ENCODE results near the gene RPS6KA5.
"Not testable (repeated sequence)": the region's sequence is repeated elsewhere in the genome, so short reads cannot be mapped to it uniquely, and the experiment has no call there.

Gene RPS6KA5

GRCh38 chr14:91065266-91065665, 4.8 kb upstream of the RPS6KA5 start:
- DNase-seq: no peak

- DNase-seq: no peak
Measured at GRCh38 chr14:91063119-91063518, 2.7 kb upstream of the RPS6KA5 start.

- no peak for DNase-seq
Measured at GRCh38 chr14:91062600-91062999, 2.2 kb upstream of the RPS6KA5 start.

GRCh38 chr14:91061056-91061887, 831 bp upstream of the RPS6KA5 start:
- no peak for DNase-seq

- DNase-seq: peak; percentile 23
Measured at GRCh38 chr14:91059576-91060350, 678 bp downstream of the RPS6KA5 start.

- no peak for DNase-seq
Measured at GRCh38 chr14:91058042-91058581, 2.3 kb downstream of the RPS6KA5 start.

GRCh38 chr14:91056361-91056760, 4.1 kb downstream of the RPS6KA5 start:
- no peak for DNase-seq

GRCh38 chr14:91055016-91055415, 5.4 kb downstream of the RPS6KA5 start:
- no peak for DNase-seq

GRCh38 chr14:91048676-91049075, 11.8 kb downstream of the RPS6KA5 start:
- no peak for DNase-seq

GRCh38 chr14:91048265-91048664, 12.2 kb downstream of the RPS6KA5 start:
- DNase-seq: no peak

- DNase-seq: no peak
Measured at GRCh38 chr14:91047174-91047753, 13.2 kb downstream of the RPS6KA5 start.

- DNase-seq: no peak
Measured at GRCh38 chr14:91046488-91047072, 13.9 kb downstream of the RPS6KA5 start.

- no peak for DNase-seq
Measured at GRCh38 chr14:91041450-91041849, 19.0 kb downstream of the RPS6KA5 start.

GRCh38 chr14:91040545-91040944, 19.9 kb downstream of the RPS6KA5 start:
- no peak for DNase-seq

GRCh38 chr14:91038439-91038838, 22.0 kb downstream of the RPS6KA5 start:
- no peak for DNase-seq

GRCh38 chr14:91036741-91037469, 23.5 kb downstream of the RPS6KA5 start:
- DNase-seq: no peak

GRCh38 chr14:91035855-91036254, 24.6 kb downstream of the RPS6KA5 start:
- no peak for DNase-seq

- not testable (repeated sequence) for DNase-seq
Measured at GRCh38 chr14:91034379-91034778, 26.1 kb downstream of the RPS6KA5 start.

- DNase-seq: no peak
Measured at GRCh38 chr14:91032248-91032647, 28.2 kb downstream of the RPS6KA5 start.

- no peak for DNase-seq
Measured at GRCh38 chr14:91031666-91032065, 28.8 kb downstream of the RPS6KA5 start.

GRCh38 chr14:91029456-91030217, 30.8 kb downstream of the RPS6KA5 start:
- DNase-seq: no peak

GRCh38 chr14:91027561-91027960, 32.9 kb downstream of the RPS6KA5 start:
- DNase-seq: no peak
